Uterus (tissue), 4 donors: Measurements from ENCODE around the gene PIK3C2G. TPM values are rescaled to one million over a fixed set of nuclear protein-coding genes. Genes with fewer than 3 reads are reported as not detected.

Experiments
- DNase-seq, 2 donors: peaks; one replicate each; pipeline ENCODE4 v3.0.0-alpha.2; 2019 to 2020
- H3K27ac ChIP-seq, 2 donors: fragments of 200-600 bp; sonication (generic); 1 replicate in 1 of 2; 2 replicates in 1 of 2; pipeline ENCODE4 v1.5.1; 2016 to 2018
- H3K27me3 ChIP-seq, 2 donors: fragments of 200-600 bp; sonication (generic); one replicate each; pipeline ENCODE4 v1.5.1; 2018 to 2019; ENCODE audit warnings: control low read depth in 1 of 2
- H3K36me3 ChIP-seq, 2 donors: fragments of 200-600 bp; sonication (generic); one replicate each; pipeline ENCODE4 v1.5.1; 2019; ENCODE audit warnings: control low read depth in 1 of 2
- H3K4me1 ChIP-seq, 2 donors: fragments of 200-600 bp; sonication (generic); one replicate each; pipeline ENCODE4 v1.5.1; 2018 to 2019; ENCODE audit warnings: control low read depth in 1 of 2
- H3K4me3 ChIP-seq, 2 donors: fragments of 200-600 bp; sonication (generic); 1 replicate in 1 of 2; 2 replicates in 1 of 2; pipeline ENCODE4 v1.5.1; 2018 to 2019; ENCODE audit warnings: mild to moderate bottlenecking in 1 of 2
- H3K9me3 ChIP-seq, 2 donors: fragments of 200-600 bp; sonication (generic); one replicate each; pipeline ENCODE4 v1.5.1; 2019; ENCODE audit warnings: control low read depth in 1 of 2
- CTCF ChIP-seq, 4 experiments: fragments of 200-600 bp in 2 of 4; fragments of 450-650 bp in 2 of 4; sonication (generic) in 2 of 4; IDR thresholded peaks; one replicate each; pipeline ENCODE4 v1.5.1; 2016 to 2019; ENCODE audit warnings: antibody characterized with exemption in 4 of 4, mild to moderate bottlenecking in 2 of 4, moderate library complexity in 1 of 4
- POLR2A ChIP-seq, 2 donors: fragments of 450-650 bp; IDR thresholded peaks; one replicate each; pipeline ENCODE4 v1.6.1; 2016; ENCODE audit warnings: antibody characterized with exemption in 2 of 2, mild to moderate bottlenecking in 1 of 2, moderate library complexity in 1 of 2
- intact Hi-C: fragments of 100-400 bp; cut with DNase I; formaldehyde crosslinking; loops from one replicate; pipeline ENCODE4 v1.15.1; 2023; ENCODE audit warnings: low total_unique reads
- total RNA-seq, 4 donors: library from RNA; depleted of rRNA in 3 of 4; stranded (reverse); fragments of >200 nt in 3 of 4; gene quantifications; one replicate each; pipeline versions ENCODE4 v1.1.0 to v1.2.4, GENCODE V29; 2014 to 2023
- donor health status: DM: yes; HTN: yes; CAD: no.

The PIK3C2G gene
- total RNA-seq, 4 donors from 2014 or later = under 0.01 to 2.2 (median 0.34) TPM; not detected in 1

- no peaks in the 10 kb centered on the region for H3K36me3 ChIP-seq
- no peaks in the 10 kb centered on the region for H3K27me3 ChIP-seq
- no peaks in the 10 kb centered on the region for H3K9me3 ChIP-seq
- H3K4me1 ChIP-seq = no peaks in the 10 kb centered on the region
- DNase-seq = no peak
- TF ChIP-seq POLR2A (IDR thresholded peaks at IDR 0.05) (no peak), CTCF (IDR thresholded peaks at IDR 0.05) (no peak)
- no peak overlapping the region for H3K27ac ChIP-seq
- intact Hi-C loops = no loop called here
- H3K4me3 ChIP-seq = no peak overlapping the region
These were observed 178.2 kb downstream of the PIK3C2G start for GRCh38 chr12:18439541-18439940.

GRCh38 chr12:18443768-18444437 is 182.6 kb downstream of the PIK3C2G start:
- intact Hi-C loops = no loop called here
- no peaks in the 10 kb centered on the region for H3K27me3 ChIP-seq
- TF ChIP-seq CTCF (IDR thresholded peaks at IDR 0.05) (no peak), POLR2A (IDR thresholded peaks at IDR 0.05) (no peak)
- H3K4me1 ChIP-seq = no peaks in the 10 kb centered on the region
- no peaks in the 10 kb centered on the region for H3K9me3 ChIP-seq
- H3K27ac ChIP-seq = no peak overlapping the region
- H3K4me3 ChIP-seq = no peak overlapping the region
- no peaks in the 10 kb centered on the region for H3K36me3 ChIP-seq
- no peak for DNase-seq

GRCh38 chr12:18446061-18446644 is 184.8 kb downstream of the PIK3C2G start:
- Histone ChIP-seq H3K4me3 (no peak overlapping the region), H3K36me3 (no peaks in the 10 kb centered on the region), H3K4me1 (no peaks in the 10 kb centered on the region), H3K27ac (no peak overlapping the region), H3K9me3 (no peaks in the 10 kb centered on the region), H3K27me3 (no peaks in the 10 kb centered on the region)
- intact Hi-C loops = no loop called here
- TF ChIP-seq POLR2A (IDR thresholded peaks at IDR 0.05) = no peak
- TF ChIP-seq CTCF (IDR thresholded peaks at IDR 0.05) = no peak
- DNase-seq = no peak

- Histone ChIP-seq H3K9me3 (no peaks in the 10 kb centered on the region), H3K27me3 (no peaks in the 10 kb centered on the region), H3K27ac (no peak overlapping the region), H3K36me3 (no peaks in the 10 kb centered on the region), H3K4me3 (no peak overlapping the region), H3K4me1 (no peaks in the 10 kb centered on the region)
- no peak for DNase-seq
- intact Hi-C loops = no loop called here
- TF ChIP-seq POLR2A (IDR thresholded peaks at IDR 0.05) = no peak
- TF ChIP-seq CTCF (IDR thresholded peaks at IDR 0.05) = no peak
These were observed 193.0 kb downstream of the PIK3C2G start for GRCh38 chr12:18454330-18454729.

DNA sequence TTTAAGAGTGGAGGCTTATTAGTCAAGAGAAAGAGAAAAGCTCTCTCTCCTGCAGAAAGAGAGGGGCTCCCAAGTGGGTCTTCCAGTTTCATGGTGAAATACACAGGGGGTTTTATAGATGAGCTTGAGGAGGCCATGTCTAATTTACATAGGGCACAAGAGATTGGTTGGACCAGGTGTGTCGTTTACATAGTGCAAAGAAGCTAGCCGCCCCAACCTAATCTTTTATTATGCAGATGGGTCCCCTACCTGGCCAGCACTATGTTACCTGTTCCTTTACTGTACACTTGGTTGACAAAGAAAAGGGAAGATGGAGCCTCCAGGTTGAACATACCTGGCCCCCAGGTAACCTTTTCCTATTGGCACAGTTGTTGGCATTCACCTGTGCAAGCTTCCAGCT is 195.0 kb downstream of the PIK3C2G start:
- TF ChIP-seq POLR2A (IDR thresholded peaks at IDR 0.05) (no peak), CTCF (IDR thresholded peaks at IDR 0.05) (no peak)
- intact Hi-C loops = no loop called here
- Histone ChIP-seq H3K27ac (no peak overlapping the region), H3K4me3 (no peak overlapping the region), H3K9me3 (no peaks in the 10 kb centered on the region), H3K27me3 (no peaks in the 10 kb centered on the region), H3K4me1 (no peaks in the 10 kb centered on the region), H3K36me3 (no peaks in the 10 kb centered on the region)
- no peak for DNase-seq
